ENCODE results near the gene ENO2.
A peak's percentile ranks its signal among the peaks of the same experiment; 100 is the strongest.

The ENO2 gene

DNA sequence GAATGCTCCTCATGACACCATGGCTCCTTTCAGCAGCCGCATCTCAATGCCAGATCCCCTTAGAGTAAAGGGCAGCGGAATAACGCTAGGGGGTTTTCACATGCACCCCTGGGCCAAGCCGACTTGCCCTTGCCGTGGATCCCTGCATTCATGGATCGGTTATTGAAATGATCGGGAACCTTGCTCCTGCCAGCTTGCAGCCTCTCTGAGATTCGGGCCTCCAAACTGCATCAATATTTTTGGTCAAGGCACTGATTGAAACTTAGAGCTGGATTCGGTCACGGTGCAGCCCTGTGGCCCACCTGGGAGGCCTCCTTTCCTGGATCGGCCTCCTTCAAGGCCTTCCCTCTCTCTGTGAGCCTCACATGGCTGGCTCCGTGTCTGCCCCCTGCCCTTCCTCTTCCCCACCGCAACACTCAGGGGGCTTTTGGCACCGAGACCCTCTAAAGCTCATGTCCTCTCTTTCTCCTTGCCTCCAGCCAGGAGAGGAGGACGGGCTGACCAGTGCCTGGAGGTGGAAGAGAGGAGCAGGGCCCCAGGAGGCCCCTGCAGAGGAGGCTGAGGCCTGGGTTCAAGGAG is 38.6 kb downstream of the ENO2 start:
- peak overlapping the region in 1 of 2 donors; percentile 19 for H3K27ac ChIP-seq
- DNase-seq, result no peak

DNA sequence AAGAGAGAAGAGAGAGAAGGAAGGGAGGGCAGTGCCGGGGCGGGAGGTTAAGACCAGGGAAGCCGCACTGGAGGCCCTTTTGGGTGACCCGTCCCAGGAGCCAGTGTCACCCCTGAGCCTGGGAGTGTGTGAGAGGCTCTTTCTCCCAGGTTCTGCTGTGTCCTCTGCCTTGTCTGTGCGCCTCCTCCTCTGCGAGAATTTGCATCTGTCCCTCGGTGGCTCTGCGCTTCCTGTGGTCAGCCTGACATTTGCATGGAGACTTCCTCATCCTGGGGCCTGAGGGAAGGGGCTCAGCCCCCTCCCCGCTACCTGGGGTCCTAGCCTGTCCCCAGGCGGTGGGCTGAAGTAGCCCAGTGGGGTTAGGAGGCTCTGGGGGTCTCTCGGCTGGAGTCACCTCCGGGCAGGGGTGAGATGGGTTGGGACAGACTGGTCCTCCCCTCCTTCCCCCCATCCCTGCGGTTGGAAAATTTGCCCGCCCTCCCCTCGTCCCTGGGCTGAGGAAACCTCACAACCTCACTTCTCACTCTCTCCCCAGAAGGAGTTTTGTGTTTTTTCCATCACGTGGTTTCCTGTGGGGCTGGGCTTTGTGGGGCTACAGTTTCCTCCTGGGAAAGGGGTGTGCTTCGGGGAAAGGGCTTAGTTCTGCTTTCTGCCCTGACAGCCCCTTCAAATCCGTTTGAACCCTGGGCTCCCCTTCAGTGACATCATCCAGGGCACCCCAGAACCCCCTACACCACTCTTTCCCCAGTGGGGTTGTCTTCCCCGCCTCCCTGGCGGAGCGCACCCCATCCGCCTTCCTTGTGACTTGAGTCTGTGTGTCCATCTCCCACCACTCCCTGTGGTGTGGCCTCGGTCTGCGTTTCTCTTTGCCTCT is 39.3 kb downstream of the ENO2 start:
- Histone ChIP-seq H3K4me1 (no peaks in the 10 kb centered on the region), H3K9me3 (no peaks in the 10 kb centered on the region), H3K4me3 (peak overlapping the region; percentile 35 to 43), H3K27ac (peak overlapping the region in 1 of 2 donors; percentile 19), H3K27me3 (no peaks in the 10 kb centered on the region), H3K36me3 (peaks cover 0 to 25% (median 0%) of the 10 kb centered on the region in 3 donors)
- intact Hi-C loops (cut with DNase I; ENCODE audit: low total_unique reads), result no loop called here
- TF ChIP-seq, protein P1, sequence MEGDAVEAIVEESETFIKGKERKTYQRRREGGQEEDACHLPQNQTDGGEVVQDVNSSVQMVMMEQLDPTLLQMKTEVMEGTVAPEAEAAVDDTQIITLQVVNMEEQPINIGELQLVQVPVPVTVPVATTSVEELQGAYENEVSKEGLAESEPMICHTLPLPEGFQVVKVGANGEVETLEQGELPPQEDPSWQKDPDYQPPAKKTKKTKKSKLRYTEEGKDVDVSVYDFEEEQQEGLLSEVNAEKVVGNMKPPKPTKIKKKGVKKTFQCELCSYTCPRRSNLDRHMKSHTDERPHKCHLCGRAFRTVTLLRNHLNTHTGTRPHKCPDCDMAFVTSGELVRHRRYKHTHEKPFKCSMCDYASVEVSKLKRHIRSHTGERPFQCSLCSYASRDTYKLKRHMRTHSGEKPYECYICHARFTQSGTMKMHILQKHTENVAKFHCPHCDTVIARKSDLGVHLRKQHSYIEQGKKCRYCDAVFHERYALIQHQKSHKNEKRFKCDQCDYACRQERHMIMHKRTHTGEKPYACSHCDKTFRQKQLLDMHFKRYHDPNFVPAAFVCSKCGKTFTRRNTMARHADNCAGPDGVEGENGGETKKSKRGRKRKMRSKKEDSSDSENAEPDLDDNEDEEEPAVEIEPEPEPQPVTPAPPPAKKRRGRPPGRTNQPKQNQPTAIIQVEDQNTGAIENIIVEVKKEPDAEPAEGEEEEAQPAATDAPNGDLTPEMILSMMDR (IDR thresholded peaks at IDR 0.05), result no peak
- peak in 1 of 2 donors; percentile 65 for DNase-seq

More for the DNA sequence above, 38.6 kb downstream of the ENO2 start:
- no peaks in the 10 kb centered on the region for H3K27me3 ChIP-seq
- no peaks in the 10 kb centered on the region for H3K4me1 ChIP-seq
- intact Hi-C loops (cut with DNase I; ENCODE audit: low total_unique reads), result no loop called here
- TF ChIP-seq, protein P1 (IDR thresholded peaks at IDR 0.05), result no peak
- no peaks in the 10 kb centered on the region for H3K9me3 ChIP-seq
- peak overlapping the region; percentile 35 to 43 for H3K4me3 ChIP-seq
- H3K36me3 ChIP-seq, result peaks cover 0 to 22% (median 0%) of the 10 kb centered on the region in 3 donors

DNA sequence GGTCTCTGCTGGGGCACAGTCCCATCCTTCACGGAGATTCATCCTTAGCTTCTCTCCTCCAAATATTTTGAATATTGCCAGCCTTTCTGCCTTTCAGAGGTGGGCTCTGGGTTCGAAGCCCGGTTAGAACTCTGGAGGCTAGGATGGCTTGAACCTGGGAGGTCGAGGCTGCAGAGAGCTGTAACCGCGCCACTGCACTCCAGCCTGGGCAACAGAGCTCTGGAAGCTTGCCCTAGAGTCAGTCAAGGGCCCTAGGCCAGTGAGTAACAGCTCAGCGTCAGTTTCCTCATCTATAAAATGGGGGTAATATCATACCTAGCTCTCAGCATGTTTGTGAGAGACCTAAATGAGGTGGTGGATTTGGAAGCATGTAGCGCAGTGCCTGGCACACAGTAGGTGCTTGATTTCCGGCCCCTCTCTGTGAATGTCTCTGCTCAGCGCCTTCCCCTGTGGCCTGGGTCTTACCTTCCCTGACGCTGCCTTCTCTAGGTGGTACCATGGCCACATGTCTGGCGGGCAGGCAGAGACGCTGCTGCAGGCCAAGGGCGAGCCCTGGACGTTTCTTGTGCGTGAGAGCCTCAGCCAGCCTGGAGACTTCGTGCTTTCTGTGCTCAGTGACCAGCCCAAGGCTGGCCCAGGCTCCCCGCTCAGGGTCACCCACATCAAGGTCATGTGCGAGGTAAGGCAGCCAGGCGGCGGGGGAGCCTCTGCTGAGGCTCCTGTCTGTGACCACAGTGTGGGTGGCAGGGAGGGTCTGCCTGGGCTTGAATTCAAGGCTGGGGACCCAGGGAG is 40.1 kb downstream of the ENO2 start:
- intact Hi-C loops (cut with DNase I; ENCODE audit: low total_unique reads), result no loop called here
- H3K27me3 ChIP-seq, result no peaks in the 10 kb centered on the region
- H3K9me3 ChIP-seq, result no peaks in the 10 kb centered on the region
- TF ChIP-seq, protein P1 (IDR thresholded peaks at IDR 0.05), result no peak
- H3K36me3 ChIP-seq, result peaks cover 0 to 25% (median 0%) of the 10 kb centered on the region in 3 donors
- no peak for DNase-seq
- no peak overlapping the region for H3K4me3 ChIP-seq
- H3K4me1 ChIP-seq, result no peaks in the 10 kb centered on the region
- H3K27ac ChIP-seq, result no peak overlapping the region

DNA sequence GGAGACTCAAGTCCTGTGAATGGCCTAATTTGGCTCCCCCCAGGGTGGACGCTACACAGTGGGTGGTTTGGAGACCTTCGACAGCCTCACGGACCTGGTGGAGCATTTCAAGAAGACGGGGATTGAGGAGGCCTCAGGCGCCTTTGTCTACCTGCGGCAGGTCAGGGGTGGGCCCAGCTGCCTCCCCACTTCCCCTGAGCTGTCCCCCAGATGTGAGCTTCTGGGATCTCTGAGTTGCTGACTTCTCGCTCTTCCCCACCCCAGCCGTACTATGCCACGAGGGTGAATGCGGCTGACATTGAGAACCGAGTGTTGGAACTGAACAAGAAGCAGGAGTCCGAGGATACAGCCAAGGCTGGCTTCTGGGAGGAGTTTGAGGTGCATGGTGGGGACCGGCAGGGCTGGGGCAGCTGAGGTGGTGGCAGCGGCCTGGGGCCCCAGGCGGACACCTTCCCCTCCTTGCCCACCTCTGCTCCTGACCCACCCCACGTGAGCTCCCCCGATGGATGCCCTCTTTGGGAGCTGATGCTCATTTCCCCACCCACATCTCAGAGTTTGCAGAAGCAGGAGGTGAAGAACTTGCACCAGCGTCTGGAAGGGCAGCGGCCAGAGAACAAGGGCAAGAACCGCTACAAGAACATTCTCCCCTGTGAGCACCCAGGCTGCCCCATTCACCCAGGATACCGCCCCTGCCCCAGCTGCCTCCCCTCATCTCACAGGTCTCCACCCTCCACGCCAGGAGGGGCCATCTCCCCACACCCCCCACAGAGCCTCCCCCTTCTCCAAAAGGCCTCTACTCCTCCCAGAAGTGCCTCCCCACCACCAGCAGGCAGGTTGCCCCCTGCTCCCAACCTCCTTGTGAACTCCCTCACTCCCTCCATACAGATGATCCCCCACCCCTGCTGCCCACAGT is 41.0 kb downstream of the ENO2 start:
- Histone ChIP-seq H3K4me3 (no peak overlapping the region), H3K4me1 (peaks cover 0 to 2% (median 0%) of the 10 kb centered on the region in 4 donors), H3K9me3 (no peaks in the 10 kb centered on the region), H3K36me3 (peaks cover 0 to 25% (median 0%) of the 10 kb centered on the region in 3 donors), H3K27ac (no peak overlapping the region), H3K27me3 (no peaks in the 10 kb centered on the region)
- intact Hi-C loops (cut with DNase I; ENCODE audit: low total_unique reads), result no loop called here
- TF ChIP-seq, protein P1 (IDR thresholded peaks at IDR 0.05), result no peak
- no peak for DNase-seq

Measured in tibial artery (tissue), 4 donors.